HG03039 (cell line): ENCODE results near the gene HPCA.

Source experiments
- ATAC-seq: cut with Tn5 transposase; IDR thresholded peaks from one replicate; pipeline ENCODE4 v1.9.1; 2021; ENCODE audit warnings: mild to moderate bottlenecking, moderate library complexity; ENCODE audit not compliant: unreplicated experiment

HPCA gene

DNA sequence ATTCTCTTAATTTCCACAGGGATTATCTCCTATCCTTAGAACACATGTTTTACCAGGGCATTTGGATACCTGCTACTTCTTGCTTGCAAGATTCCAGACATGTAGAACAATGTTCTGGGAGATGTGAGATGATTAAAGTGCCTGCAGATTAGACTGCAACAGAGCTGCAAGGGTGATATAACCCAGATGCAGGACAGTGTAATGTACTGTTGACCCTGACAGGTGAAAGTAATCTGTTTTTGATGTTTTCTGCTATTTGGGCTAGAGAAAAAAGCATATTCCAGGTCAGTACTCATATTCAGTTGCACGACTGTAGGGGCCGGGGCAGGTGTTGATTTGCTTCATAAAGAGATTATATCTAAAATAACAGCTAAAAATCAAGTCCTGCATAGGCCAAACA lies 42.0 kb downstream of the HPCA start:
- ATAC-seq = no peak

DNA sequence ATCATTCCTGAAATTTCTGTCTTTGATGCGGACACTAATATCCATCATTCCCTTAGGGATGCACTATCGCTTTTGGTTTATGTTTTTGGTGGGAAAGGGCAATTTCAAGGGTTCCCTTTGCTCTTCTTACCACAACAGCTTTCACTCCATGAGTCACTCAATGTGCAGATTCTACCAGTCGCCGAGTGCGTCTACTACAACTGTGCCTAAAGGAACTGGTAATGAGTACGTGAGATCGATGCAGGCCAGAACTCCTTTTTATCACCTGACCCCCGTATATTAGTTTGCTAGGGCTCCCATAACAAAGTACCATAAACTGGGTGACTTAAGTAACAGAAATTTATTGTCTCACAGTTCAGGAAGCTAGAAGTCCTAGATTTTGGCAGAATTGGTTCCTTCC lies 42.4 kb downstream of the HPCA start:
- no peak for ATAC-seq

DNA sequence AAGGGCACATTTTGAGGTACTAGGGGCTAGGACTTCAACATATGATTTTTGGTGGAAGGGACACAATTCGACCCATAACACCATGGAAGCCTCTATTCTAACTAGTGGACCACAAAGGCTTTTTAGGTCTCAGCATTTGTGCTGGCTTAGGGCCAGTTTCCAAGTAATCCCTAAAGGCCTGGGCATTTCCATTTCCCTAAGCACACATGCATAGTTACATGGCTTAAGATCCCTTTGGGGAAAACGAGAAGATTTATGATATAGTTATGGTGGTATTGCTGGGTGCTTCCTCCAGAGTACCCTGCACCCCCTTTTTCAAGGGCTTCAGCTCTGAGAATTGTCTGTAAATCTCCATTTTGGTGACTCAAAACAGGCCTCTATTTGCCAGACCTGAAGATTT lies 43.1 kb downstream of the HPCA start:
- no peak for ATAC-seq

DNA sequence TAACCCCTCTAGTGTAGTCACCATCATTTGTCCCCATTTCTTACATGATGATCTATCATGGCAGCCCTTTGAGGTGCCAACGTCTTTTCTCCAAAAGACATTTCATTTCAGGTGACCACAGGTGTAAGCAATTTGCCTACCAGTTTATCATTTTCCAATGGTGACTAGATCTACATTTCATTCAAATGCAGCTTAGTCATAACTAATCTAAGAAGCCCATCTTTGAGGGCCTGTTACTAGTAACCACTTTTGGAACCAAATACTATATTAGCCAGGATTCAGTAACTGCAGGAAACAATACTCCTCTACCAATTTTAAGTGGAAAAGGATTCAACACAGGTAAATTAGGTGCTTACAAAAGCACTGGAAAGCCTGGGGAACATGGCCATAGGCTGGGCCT lies 45.5 kb downstream of the HPCA start:
- ATAC-seq = no peak

DNA sequence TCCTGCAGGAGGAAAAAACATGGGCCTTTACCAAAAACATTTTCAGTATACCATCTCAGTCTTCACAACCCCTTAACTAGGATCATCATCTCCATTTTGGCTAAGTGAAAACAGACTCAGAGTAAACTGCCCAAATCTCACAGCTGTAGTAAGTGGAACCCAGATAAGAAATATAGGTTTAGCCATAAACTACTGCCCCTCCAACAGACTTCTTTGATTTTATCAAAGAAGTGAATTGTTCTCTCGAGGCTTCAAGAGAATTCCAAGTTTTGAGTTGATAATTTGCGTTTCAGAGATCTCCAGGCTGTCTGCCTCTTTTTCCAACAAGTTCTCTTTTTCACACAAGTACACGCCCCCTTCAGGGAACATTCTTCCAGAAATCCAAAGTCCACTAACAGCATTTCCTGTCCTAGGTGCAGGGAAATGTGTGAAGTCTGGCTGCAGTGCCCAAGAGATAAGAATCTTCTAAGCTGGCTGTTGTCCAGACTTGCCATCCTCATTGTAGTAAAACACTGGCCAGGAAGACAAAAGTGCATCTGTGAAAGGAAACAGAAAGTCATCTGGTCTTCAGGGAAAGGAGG lies 47.5 kb downstream of the HPCA start:
- ATAC-seq = no peak

DNA sequence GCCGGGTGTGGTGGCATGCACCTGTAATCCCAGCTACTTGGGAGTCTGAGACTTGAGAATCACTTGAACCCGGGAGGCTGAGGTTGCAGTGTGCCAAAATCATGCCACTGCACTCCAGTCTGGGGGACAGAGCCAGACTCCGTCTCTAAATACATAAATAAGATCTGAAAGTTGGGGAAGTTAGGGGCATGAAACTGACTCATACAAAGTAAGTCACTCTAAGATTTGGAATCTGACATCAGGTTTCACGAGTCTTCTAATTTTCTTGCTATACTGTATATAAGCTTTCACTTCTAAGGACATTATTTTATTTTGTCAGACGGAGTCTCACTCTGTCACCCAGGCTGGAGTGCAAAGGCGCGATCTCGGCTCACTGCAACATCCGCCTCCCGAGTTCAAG lies 48.2 kb downstream of the HPCA start:
- ATAC-seq = no peak

DNA sequence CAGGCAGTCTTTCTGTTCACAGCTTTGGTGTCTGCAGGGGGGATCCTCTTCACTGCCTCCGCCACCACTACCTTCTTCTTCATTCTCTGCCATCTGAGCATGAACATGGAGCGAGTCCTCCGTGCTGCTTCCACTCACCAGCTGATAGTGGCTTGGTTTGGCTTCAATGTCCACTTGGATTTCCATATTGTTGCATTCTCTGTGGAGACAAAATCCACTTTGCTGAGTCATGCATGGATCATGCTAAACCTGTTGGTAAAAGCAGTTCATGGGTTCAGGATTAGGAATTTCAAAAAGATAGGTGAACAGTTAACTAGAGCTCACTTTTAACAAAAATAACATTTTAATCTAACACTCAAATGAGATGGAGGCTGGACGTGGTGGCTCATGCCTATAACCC lies 50.8 kb downstream of the HPCA start:
- no peak for ATAC-seq

DNA sequence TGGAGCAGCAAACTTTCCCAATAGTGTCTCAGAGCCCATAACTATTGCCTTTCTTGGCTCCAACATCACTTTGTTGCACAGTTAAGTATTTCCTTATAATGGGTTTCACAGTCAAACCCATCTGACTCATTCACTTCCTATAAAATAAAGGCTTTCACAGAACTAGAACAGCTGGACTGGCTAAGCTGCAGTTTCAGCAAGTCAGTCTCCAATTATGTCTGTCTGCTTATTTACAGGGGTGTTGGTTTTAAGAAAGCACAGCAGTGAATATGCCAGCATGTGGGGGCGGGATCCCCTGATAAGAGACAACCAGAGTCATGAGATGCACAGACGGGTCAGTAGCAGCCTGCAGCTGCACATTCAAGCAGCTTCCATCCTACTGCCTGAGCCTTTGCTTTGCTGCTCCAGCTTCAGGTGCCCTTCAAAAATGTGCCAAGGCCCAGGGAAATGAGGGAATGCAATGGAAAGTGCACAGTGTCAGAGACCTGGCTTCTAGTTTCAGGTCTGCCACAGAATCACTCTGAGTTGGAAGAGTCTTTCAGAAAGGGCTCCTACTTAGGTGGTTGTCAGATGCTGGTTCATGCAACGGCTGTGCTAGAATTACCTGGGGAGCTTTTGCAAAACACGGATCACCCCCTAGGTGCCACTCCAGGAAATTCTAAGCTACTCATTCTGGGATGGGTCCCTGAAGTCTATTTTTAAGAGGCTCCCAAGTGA lies 53.5 kb downstream of the HPCA start:
- no peak for ATAC-seq

DNA sequence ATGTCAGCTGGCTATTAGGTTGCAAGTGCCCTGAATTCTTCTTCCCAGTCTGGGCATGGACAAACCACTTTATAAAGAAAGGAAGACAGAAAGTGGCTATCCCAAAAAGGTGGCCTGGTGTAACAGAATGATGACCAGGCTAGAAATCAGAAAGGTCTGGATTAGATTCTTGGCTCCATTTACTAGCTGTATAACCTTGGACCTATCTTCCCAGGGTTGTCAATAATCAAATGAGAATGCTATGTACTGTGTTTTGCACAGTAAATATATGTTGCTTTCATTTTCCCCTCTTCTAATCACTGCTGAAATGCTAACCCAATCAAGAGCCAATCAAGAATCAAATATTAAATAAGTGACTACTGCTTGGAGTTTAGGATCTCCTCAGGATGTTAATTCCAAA lies 57.9 kb downstream of the HPCA start:
- no peak for ATAC-seq
